K562 (cell line): Measurements from ENCODE around the gene MVB12B. TPM values are rescaled to one million over a fixed set of nuclear protein-coding genes. Genes with fewer than 3 reads are reported as not detected.

ENCODE experiments used
- ATAC-seq: fragments of 200-7000 bp; cut with Tn5 transposase; 3 replicates; pipeline ENCODE4 v1.9.1; 2020; ENCODE audit warnings: moderate library complexity
- BruUV-seq: library from RNA; stranded (reverse); fragments of 400-500 nt; replicated peaks from 2 replicates; lab custom pipeline; 2021; lab: Mats Ljungman, UMichigan
- CTCF ChIA-PET: fragments of 300-600 bp; formaldehyde crosslinking; extraction: SDS; loops from one replicate; lab custom pipeline; 2021; ENCODE audit warnings: low intra/inter-chr PET ratio; lab: Yijun Ruan, JAX
- POLR2A ChIA-PET: fragments of 300-600, 350-650 bp; sonication (Branson Sonifier 250); formaldehyde crosslinking; extraction: SDS; loops from one replicate; lab custom pipeline; 2021; ENCODE audit warnings: antibody characterized with exemption, inconsistent platforms; lab: Yijun Ruan, JAX
- DNase-seq, 4 experiments: peaks; one replicate each; pipeline versions ENCODE4 v3.0.0 to v3.0.0-alpha.2; 2011 to 2018; ENCODE audit warnings: low spot score in 3 of 4, mixed read lengths in 3 of 4; ENCODE audit errors: extremely low read depth in 1 of 4
- FAIRE-seq: peaks from 2 replicates; lab custom pipeline; 2011; peaks lifted over from hg19 to GRCh38; lab: Jason Lieb, UNC
- H2AFZ ChIP-seq: 2 replicates; pipeline ENCODE4 v1.6.0; 2011; ENCODE audit warnings: low read depth, low read length, control low read depth, inconsistent platforms
- H3K27ac ChIP-seq: fragments of 200-600 bp; 3 replicates; pipeline ENCODE4 v1.8.0; 2011; ENCODE audit warnings: low read depth, mild to moderate bottlenecking, control low read depth, inconsistent platforms, low read length, moderate library complexity, mixed read lengths; ENCODE audit errors: extremely low read depth
- H3K27me3 ChIP-seq, 2 experiments: fragments of 300-600 bp in 1 of 2; 2 replicates in 1 of 2; 3 replicates in 1 of 2; pipeline versions ENCODE4 v1.6.0 to v1.8.0; 2011; ENCODE audit warnings: inconsistent platforms in 2 of 2, low read length in 2 of 2, mild to moderate bottlenecking in 1 of 2, mixed read lengths in 1 of 2, moderate library complexity in 1 of 2; ENCODE audit not compliant: control insufficient read depth in 2 of 2, insufficient read depth in 2 of 2
- H3K36me3 ChIP-seq: fragments of 300-600 bp; 3 replicates; pipeline ENCODE4 v1.8.0; 2011; ENCODE audit warnings: mild to moderate bottlenecking, low read length, inconsistent platforms; ENCODE audit not compliant: control insufficient read depth, insufficient read depth
- H3K4me1 ChIP-seq, 2 experiments: fragments of 200-600 bp in 1 of 2; replicated peaks in 1 of 2; 2 replicates in 1 of 2; 3 replicates in 1 of 2; pipeline versions ENCODE4 v1.5.1 to v1.8.0; 2011; ENCODE audit warnings: inconsistent platforms in 2 of 2, low read length in 2 of 2, mild to moderate bottlenecking in 1 of 2, mixed read lengths in 1 of 2, moderate library complexity in 1 of 2; ENCODE audit not compliant: control insufficient read depth in 2 of 2, insufficient read depth in 2 of 2
- H3K4me2 ChIP-seq: 2 replicates; pipeline ENCODE4 v1.6.1; 2011; ENCODE audit warnings: low read length, control low read depth, inconsistent platforms, mixed read lengths; ENCODE audit not compliant: insufficient read depth
- H3K4me3 ChIP-seq: fragments of 200-600 bp; sonication (generic), shearing (Covaris generic); 2 replicates; pipeline ENCODE4 v1.5.1; 2016; ENCODE audit warnings: control low read depth, inconsistent platforms
- H3K79me2 ChIP-seq: fragments of 200-600 bp; 3 replicates; pipeline ENCODE4 v1.8.0; 2011; ENCODE audit warnings: low read length, inconsistent platforms; ENCODE audit not compliant: control insufficient read depth, insufficient read depth
- H3K9ac ChIP-seq, 2 experiments: 2 replicates each; pipeline versions ENCODE4 v1.6.0 to v1.6.1; 2011; ENCODE audit warnings: low read depth in 2 of 2, low read length in 2 of 2, control low read depth in 1 of 2, inconsistent platforms in 1 of 2, mild to moderate bottlenecking in 1 of 2, mixed read lengths in 1 of 2; ENCODE audit not compliant: insufficient read depth in 1 of 2
- H3K9me1 ChIP-seq: one replicate; pipeline ENCODE4 v1.6.0; 2011; ENCODE audit warnings: inconsistent platforms, mild to moderate bottlenecking, low read length, moderate library complexity; ENCODE audit not compliant: control insufficient read depth, insufficient read depth
- H3K9me3 ChIP-seq: replicated peaks from 2 replicates; pipeline ENCODE4 v1.5.1; 2011; ENCODE audit warnings: low read depth, low read length, inconsistent platforms; ENCODE audit not compliant: control insufficient read depth, insufficient read depth
- H4K20me1 ChIP-seq: replicated peaks from 2 replicates; pipeline ENCODE4 v1.6.1; 2011; ENCODE audit warnings: low read length, inconsistent platforms, mixed read lengths; ENCODE audit not compliant: control insufficient read depth, insufficient read depth
- CBX1 ChIP-seq: sonication (generic); IDR thresholded peaks from 2 replicates; pipeline ENCODE4 v1.6.1; 2016; ENCODE audit warnings: antibody characterized with exemption, low read depth, mild to moderate bottlenecking
- ID3 ChIP-seq, 2 experiments: fragments of 250-450 bp in 1 of 2; fragments of 450-650 bp in 1 of 2; sonication (Bioruptor Pico) in 1 of 2; IDR thresholded peaks; 2 replicates each; pipeline versions ENCODE4 v1.6.1 to v1.8.0; 2016 to 2021; ENCODE audit warnings: mild to moderate bottlenecking in 2 of 2, moderate library complexity in 2 of 2, missing compliant biosample characterization in 1 of 2, missing genetic modification characterization in 1 of 2
- PBX2 ChIP-seq, 2 experiments: IDR thresholded peaks in 1 of 2; conservative IDR thresholded peaks in 1 of 2; 2 replicates each; pipeline ENCODE4 v1.6.1; 2016; ENCODE audit warnings: low read depth in 2 of 2, mild to moderate bottlenecking in 1 of 2, missing compliant biosample characterization in 1 of 2, missing genetic modification characterization in 1 of 2, moderate library complexity in 1 of 2
- PCBP1 ChIP-seq: fragments of 200-400 bp; formaldehyde crosslinking; IDR thresholded peaks from 2 replicates; pipeline ENCODE4 v1.6.1; 2018; ENCODE audit warnings: mild to moderate bottlenecking, low read depth, low read length; ENCODE audit not compliant: poor library complexity, severe bottlenecking
- PCBP2 ChIP-seq: fragments of 200-400 bp; formaldehyde crosslinking; IDR thresholded peaks from 2 replicates; pipeline ENCODE4 v1.6.1; 2018; ENCODE audit warnings: low read length, low read depth, mild to moderate bottlenecking, moderate library complexity; ENCODE audit not compliant: poor library complexity, severe bottlenecking
- RBM25 ChIP-seq: fragments of 200-400 bp; formaldehyde crosslinking; IDR thresholded peaks from 2 replicates; pipeline ENCODE4 v1.6.1; 2018; ENCODE audit warnings: low read length, low read depth, moderate library complexity; ENCODE audit not compliant: severe bottlenecking
- THAP7 ChIP-seq: fragments of 250-450 bp; sonication (Bioruptor Pico); IDR thresholded peaks from 2 replicates; pipeline ENCODE4 v1.5.0; 2021
- ZNF668 ChIP-seq: fragments of 250-450 bp; sonication (Bioruptor Pico); IDR thresholded peaks from 2 replicates; pipeline ENCODE4 v1.8.0; 2022; ENCODE audit warnings: mild to moderate bottlenecking, inconsistent platforms
- ZNF778 ChIP-seq: fragments of 450-650 bp; formaldehyde crosslinking; IDR thresholded peaks from 2 replicates; pipeline ENCODE4 v1.4.0; 2020; ENCODE audit warnings: mild to moderate bottlenecking, moderate library complexity
- WGBS: fragments of 100-300 bp; shearing (Covaris generic); methylation state at CpG from one replicate; pipeline ENCODE4 v1.1.6; 2016; ENCODE audit warnings: low coverage, mixed read lengths; ENCODE audit not compliant: insufficient coverage; ENCODE audit errors: missing lambda C conversion rate; 5-methylcytosine and 5-hydroxymethylcytosine counted together
- in situ Hi-C: fragments of 300-500 bp; cut with MboI; formaldehyde crosslinking; loops from 4 replicates; pipeline ENCODE4 v1.15.0; 2018; ENCODE audit warnings: inconsistent platforms, mixed read lengths
- intact Hi-C: fragments of 100-400 bp; cut with micrococcal nuclease; formaldehyde crosslinking; loops from 2 replicates; pipeline ENCODE4 v1.14.2; 2022
- polyA plus RNA-seq, 8 experiments: library from polyadenylated mRNA; depleted of rRNA in 4 of 8; stranded (reverse) in 5 of 8; unstranded in 3 of 8; fragments of >200 nt; fragmentation: Nextera tagmentation in 2 of 8; fragmentation: Illumina TruSeq in 1 of 8; extraction: Ambion mirVana in 2 of 8; extraction: Trizol in 1 of 8; gene quantifications; 2 replicates each; pipeline versions ENCODE4 v1.2.1 to v1.2.3, GENCODE V29; 2011 to 2014; ENCODE audit warnings: inconsistent platforms in 1 of 8, missing spikeins in 1 of 8
- total RNA-seq, 7 experiments: library from RNA; depleted of rRNA in 6 of 7; stranded (reverse); fragments of >200 nt in 6 of 7; fragmentation: Illumina TruSeq in 2 of 7; extraction: Trizol in 2 of 7; gene quantifications; 2 replicates each; pipeline versions ENCODE4 v1.2.1 to v1.2.3, GENCODE V29; 2011 to 2021; ENCODE audit warnings: low replicate concordance in 1 of 7

MVB12B gene
- total and polyA plus RNA-seq, 9 of the 15 experiments (the other 6 are each of a cell fraction or from before 2014, with no cell fraction given), result not detected

- Histone ChIP-seq H3K9me1 (no peaks in the 10 kb centered on the region), H3K9me3 (no peaks in the 10 kb centered on the region), H3K79me2 (no peaks in the 10 kb centered on the region), H3K9ac (no peak overlapping the region), H3K27me3 (no peaks in the 10 kb centered on the region), H3K4me2 (no peak overlapping the region), H3K27ac (no peak overlapping the region), H3K4me1 (no peaks in the 10 kb centered on the region), H2AFZ (no peak overlapping the region), H3K4me3 (no peak overlapping the region), H3K36me3 (no peaks in the 10 kb centered on the region), H4K20me1 (no peaks in the 10 kb centered on the region)
- in situ Hi-C loops, result no loop called here
- POLR2A ChIA-PET, result no interaction called here
- CTCF ChIA-PET, result no interaction called here
- intact Hi-C loops, result no loop called here
- BruUV-seq, result no TSS peak
- peak; percentile 98 for TF ChIP-seq RBM25
- no peak for TF ChIP-seq PCBP1
- ATAC-seq, result no peak
- DNase-seq, result no peak
- WGBS, result 54% methylated on average over 3 of the region's 3 CpGs
- FAIRE-seq, result no peak
Observed at GRCh38 chr9:126543490-126543889, 216.9 kb downstream of the MVB12B start.

GRCh38 chr9:126545106-126545505, 218.5 kb downstream of the MVB12B start:
- Histone ChIP-seq H3K36me3 (no peaks in the 10 kb centered on the region), H3K9me1 (no peaks in the 10 kb centered on the region), H3K9ac (no peak overlapping the region), H3K79me2 (no peaks in the 10 kb centered on the region), H3K27ac (no peak overlapping the region), H4K20me1 (no peaks in the 10 kb centered on the region), H3K9me3 (no peaks in the 10 kb centered on the region), H3K4me2 (no peak overlapping the region), H3K27me3 (peaks cover 0 to 4% of the 10 kb centered on the region in 2 experiments; a peak in 1 of 5 replicates), H3K4me1 (no peaks in the 10 kb centered on the region), H3K4me3 (no peak overlapping the region), H2AFZ (no peak overlapping the region)
- 1% methylated on average over 7 of the region's 7 CpGs for WGBS
- ATAC-seq (no peak), FAIRE-seq (no peak), DNase-seq (no peak)
- in situ Hi-C loops, result no loop called here
- BruUV-seq, result no TSS peak
- intact Hi-C loops, result no loop called here
- ChIA-PET CTCF (interaction anchor here (0.6 kb wide), 1 partner anchor 47 kb away, joined by 4 read pairs; no protein-coding TSS in a partner anchor), POLR2A (no interaction called here)
- TF ChIP-seq THAP7 (CRISPR knock-in tag) (no peak), ZNF778 (CRISPR knock-in tag) (no peak), ZNF668 (no peak), ID3 (CRISPR knock-in tag; IDR thresholded peaks at IDR 0.05) (no peak), ID3 (tag; IDR thresholded peaks at IDR 0.05) (no peak), PBX2 (CRISPR knock-in tag; IDR thresholded peaks at IDR 0.05; ENCODE audit: low read depth) (no peak), PBX2 (tag; conservative IDR thresholded peaks at IDR 0.05; ENCODE audit: low read depth) (no peak), PCBP2 (no peak), CBX1 (no peak)
